Hepatocyte (in vitro differentiated cells): ENCODE results near the gene CLPTM1. TPM values are rescaled to one million over a fixed set of nuclear protein-coding genes. Genes with fewer than 3 reads are reported as not detected.
A peak's percentile ranks its signal among the peaks of the same experiment; 100 is the strongest.

Experiments
- DNase-seq: peaks from one replicate; pipeline ENCODE4 v3.0.0-alpha.2; 2016; ENCODE audit warnings: low spot score
- H2AFZ ChIP-seq: fragments of 200-600 bp; sonication (generic); 2 replicates; pipeline ENCODE4 v1.6.0; 2016; ENCODE audit warnings: antibody characterized with exemption, mild to moderate bottlenecking
- H3K27ac ChIP-seq: fragments of 200-600 bp; sonication (generic); 2 replicates; pipeline ENCODE4 v1.5.1; 2016; ENCODE audit warnings: mild to moderate bottlenecking
- H3K27me3 ChIP-seq: fragments of 200-600 bp; sonication (generic); 2 replicates; pipeline ENCODE4 v1.6.1; 2016
- H3K36me3 ChIP-seq: fragments of 200-600 bp; sonication (generic); replicated peaks from 2 replicates; pipeline ENCODE4 v1.5.1; 2016; ENCODE audit warnings: low read depth; ENCODE audit not compliant: insufficient read depth
- H3K4me1 ChIP-seq: fragments of 200-600 bp; sonication (generic); 2 replicates; pipeline ENCODE4 v1.5.1; 2016; ENCODE audit warnings: mild to moderate bottlenecking, moderate library complexity; ENCODE audit not compliant: insufficient read depth
- H3K4me2 ChIP-seq: fragments of 200-600 bp; sonication (generic); 2 replicates; pipeline ENCODE4 v1.6.0; 2016
- H3K4me3 ChIP-seq: fragments of 200-600 bp; sonication (generic); 2 replicates; pipeline ENCODE4 v1.5.1; 2016; ENCODE audit warnings: mild to moderate bottlenecking
- H3K79me2 ChIP-seq: fragments of 200-600 bp; sonication (generic); 2 replicates; pipeline ENCODE4 v1.6.0; 2017; ENCODE audit warnings: mild to moderate bottlenecking
- H3K9me2 ChIP-seq: fragments of 200-600 bp; sonication (generic); replicated peaks from 2 replicates; pipeline ENCODE4 v1.6.0; 2017; ENCODE audit warnings: mild to moderate bottlenecking; ENCODE audit not compliant: insufficient read depth
- H3K9me3 ChIP-seq: fragments of 200-600 bp; sonication (generic); 2 replicates; pipeline ENCODE4 v1.5.1; 2016; ENCODE audit warnings: low read depth, mild to moderate bottlenecking
- H4K20me1 ChIP-seq: fragments of 200-600 bp; sonication (generic); 2 replicates; pipeline ENCODE4 v1.6.0; 2016; ENCODE audit warnings: mild to moderate bottlenecking; ENCODE audit not compliant: insufficient read depth, poor library complexity, severe bottlenecking
- CTCF ChIP-seq: fragments of 200-600 bp; sonication (generic); IDR thresholded peaks from 2 replicates; pipeline ENCODE4 v1.5.1; 2016; ENCODE audit warnings: antibody characterized with exemption, mild to moderate bottlenecking; ENCODE audit not compliant: poor library complexity
- EZH2 ChIP-seq: fragments of 200-600 bp; sonication (generic); IDR thresholded peaks from 2 replicates; pipeline ENCODE4 v1.6.1; 2016; ENCODE audit warnings: antibody characterized with exemption, mild to moderate bottlenecking, borderline replicate concordance
- EZH2phosphoT487 ChIP-seq: fragments of 200-600 bp; sonication (generic); IDR thresholded peaks from one replicate; pipeline ENCODE4 v1.6.1; 2018; ENCODE audit warnings: antibody characterized with exemption, mild to moderate bottlenecking, low read depth, moderate library complexity; ENCODE audit not compliant: unreplicated experiment, severe bottlenecking
- WGBS: methylation state at CpG from one replicate; pipeline ENCODE4 v1.1.6; 2016; ENCODE audit warnings: low lambda C conversion rate; ENCODE audit errors: missing lambda C conversion rate; 5-methylcytosine and 5-hydroxymethylcytosine counted together
- polyA plus RNA-seq: library from polyadenylated mRNA; unstranded; fragments of >200 nt; fragmentation: Nextera tagmentation; extraction: Ambion mirVana; gene quantifications from 2 replicates; pipeline ENCODE4 v1.2.1, GENCODE V29; 2016
- total RNA-seq: library from RNA; depleted of rRNA; stranded (reverse); fragments of >200 nt; gene quantifications from 2 replicates; pipeline ENCODE4 v1.2.3, GENCODE V29; 2014

Gene CLPTM1
- total and polyA plus RNA-seq, 2 experiments from 2014 or later: 49.1 to 93.1 TPM

GRCh38 chr19:44949550-44949949 is 5.6 kb upstream of the CLPTM1 start:
- H3K27ac ChIP-seq: no peak overlapping the region
- H3K4me1 ChIP-seq: peaks cover 6% of the 10 kb centered on the region
- 77% methylated on average over 9 of the region's 9 CpGs for WGBS
- no peaks in the 10 kb centered on the region for H3K9me2 ChIP-seq
- no peaks in the 10 kb centered on the region for H3K9me3 ChIP-seq
- H3K79me2 ChIP-seq: peaks cover 6% of the 10 kb centered on the region
- no peak overlapping the region for H2AFZ ChIP-seq
- no peaks in the 10 kb centered on the region for H4K20me1 ChIP-seq
- no peaks in the 10 kb centered on the region for H3K36me3 ChIP-seq
- H3K4me2 ChIP-seq: no peak overlapping the region
- no peaks in the 10 kb centered on the region for H3K27me3 ChIP-seq
- H3K4me3 ChIP-seq: no peak overlapping the region
- DNase-seq: no peak
- TF ChIP-seq EZH2phosphoT487 (no peak), CTCF (no peak)

GRCh38 chr19:44951179-44952159 is 3.7 kb upstream of the CLPTM1 start:
- Histone ChIP-seq H3K9me3 (no peaks in the 10 kb centered on the region), H3K36me3 (no peaks in the 10 kb centered on the region), H3K4me1 (peaks cover 9% of the 10 kb centered on the region), H3K4me2 (peak overlapping the region; percentile 20), H3K9me2 (no peaks in the 10 kb centered on the region), H4K20me1 (peaks cover 9% of the 10 kb centered on the region), H3K27me3 (no peaks in the 10 kb centered on the region), H3K79me2 (peaks cover 18% of the 10 kb centered on the region), H2AFZ (no peak overlapping the region), H3K27ac (no peak overlapping the region), H3K4me3 (no peak overlapping the region)
- 58% methylated on average over 13 of the region's 13 CpGs for WGBS
- no peak for TF ChIP-seq EZH2phosphoT487
- TF ChIP-seq CTCF: peak; percentile 98
- no peak for TF ChIP-seq EZH2
- peak; percentile 94 for DNase-seq

- no peaks in the 10 kb centered on the region for H3K9me3 ChIP-seq
- no peaks in the 10 kb centered on the region for H3K9me2 ChIP-seq
- H3K4me2 ChIP-seq: peak overlapping the region; percentile 86
- H3K4me1 ChIP-seq: peaks cover 13% of the 10 kb centered on the region
- H2AFZ ChIP-seq: peak overlapping the region; percentile 76
- peaks cover 36% of the 10 kb centered on the region for H4K20me1 ChIP-seq
- DNase-seq: no peak
- peaks cover 46% of the 10 kb centered on the region for H3K79me2 ChIP-seq
- H3K27me3 ChIP-seq: no peaks in the 10 kb centered on the region
- TF ChIP-seq CTCF (no peak), EZH2phosphoT487 (no peak), EZH2 (no peak)
- peak overlapping the region; percentile 75 for H3K4me3 ChIP-seq
- WGBS: 55% methylated on average over 13 of the region's 13 CpGs
- H3K27ac ChIP-seq: peak overlapping the region; percentile 94
- no peaks in the 10 kb centered on the region for H3K36me3 ChIP-seq
These were observed 917 bp upstream of the CLPTM1 start for GRCh38 chr19:44954278-44954648.
